T-helper 17 cell (primary cell): ENCODE data around the gene GOLGA8O. TPM values are rescaled to one million over a fixed set of nuclear protein-coding genes. Genes with fewer than 3 reads are reported as not detected.
A peak's percentile ranks its signal among the peaks of the same experiment; 100 is the strongest.
"Not testable (repeated sequence)": the region's sequence is repeated elsewhere in the genome, so short reads cannot be mapped to it uniquely, and the experiment has no call there.

Source experiments
- ATAC-seq: fragments of 150-1000 bp; cut with Tn5 transposase; 2 replicates; pipeline ENCODE4 v1.10.0; 2021; ENCODE audit warnings: mild to moderate bottlenecking, moderate library complexity
- DNase-seq, 3 donors: peaks; one replicate each; pipeline versions ENCODE4 v3.0.0 to v3.0.0-alpha.2; 2020 to 2021
- H3K9me3 ChIP-seq: one replicate; pipeline ENCODE4 v1.7.0; 2013; ENCODE audit warnings: low read length, mild to moderate bottlenecking; ENCODE audit not compliant: control insufficient read depth, poor library complexity, severe bottlenecking
- H3K27ac Mint-ChIP-seq: one replicate; pipeline ENCODE4 v1.8.0; 2022; ENCODE audit warnings: mild to moderate bottlenecking, moderate library complexity, mixed read lengths
- H3K27me3 Mint-ChIP-seq: one replicate; pipeline ENCODE4 v1.8.0; 2022; ENCODE audit warnings: mixed read lengths
- H3K36me3 Mint-ChIP-seq: one replicate; pipeline ENCODE4 v1.8.0; 2022; ENCODE audit warnings: low read depth, mixed read lengths
- H3K4me1 Mint-ChIP-seq: one replicate; pipeline ENCODE4 v1.8.0; 2022; ENCODE audit warnings: mild to moderate bottlenecking, mixed read lengths
- H3K4me3 Mint-ChIP-seq: one replicate; pipeline ENCODE4 v1.8.0; 2022; ENCODE audit warnings: mild to moderate bottlenecking, moderate library complexity, mixed read lengths
- total RNA-seq, 4 donors: library from RNA in 2 of 4; stranded (reverse) in 2 of 4; gene quantifications; one replicate each; pipeline ENCODE4 v1.2.3 and lab custom pipeline; 2022 to 2026

Gene GOLGA8O, protein sequence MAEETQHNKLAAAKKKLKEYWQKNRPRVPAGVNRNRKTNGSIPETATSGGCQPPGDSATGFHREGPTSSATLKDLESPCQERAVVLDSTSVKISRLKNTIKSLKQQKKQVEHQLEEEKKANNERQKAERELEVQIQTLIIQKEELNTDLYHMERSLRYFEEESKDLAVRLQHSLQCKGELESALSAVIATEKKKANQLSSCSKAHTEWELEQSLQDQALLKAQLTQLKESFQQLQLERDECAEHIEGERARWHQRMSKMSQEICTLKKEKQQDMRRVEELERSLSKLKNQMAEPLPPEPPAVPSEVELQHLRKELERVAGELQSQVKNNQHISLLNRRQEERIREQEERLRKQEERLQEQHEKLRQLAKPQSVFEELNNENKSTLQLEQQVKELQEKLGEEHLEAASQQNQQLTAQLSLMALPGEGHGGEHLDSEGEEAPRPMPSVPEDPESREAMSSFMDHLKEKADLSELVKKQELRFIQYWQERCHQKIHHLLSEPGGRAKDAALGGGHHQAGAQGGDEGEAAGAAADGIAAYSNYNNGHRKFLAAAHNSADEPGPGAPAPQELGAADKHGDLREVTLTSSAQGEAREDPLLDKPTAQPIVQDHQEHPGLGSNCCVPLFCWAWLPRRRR
- total RNA-seq (1 to 10 TPM in 1 of 2 donors, under 1 TPM in 1; 0.47 to 2.3 TPM), total RNA-seq (lab: John Stamatoyannopoulos, UW) (0 reads per million in 2 donors)

DNA sequence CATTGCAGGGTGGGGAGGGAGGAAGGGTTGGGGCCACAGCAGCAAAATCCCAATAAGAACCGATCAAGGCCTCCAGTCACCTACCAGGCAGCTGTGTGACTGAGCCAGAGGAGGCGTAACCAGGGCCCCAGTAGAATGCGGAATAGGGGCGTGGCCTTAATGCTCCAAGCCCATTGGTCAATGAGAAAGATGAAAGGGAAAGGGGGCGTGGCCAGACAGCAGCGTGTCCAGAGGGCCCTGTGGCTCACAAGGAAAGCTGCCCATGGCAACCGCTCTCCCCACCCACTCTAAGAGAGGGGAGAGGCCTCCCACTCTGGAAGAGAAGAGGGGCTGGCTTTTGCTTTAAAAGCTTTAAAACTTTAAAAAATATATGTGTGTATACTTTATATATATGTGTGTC is at the start of gene GOLGA8O:
Gene GOLGA8O (minus strand): TSS at position 101 of the 400 bp plus-strand sequence. CDS start 98 bp downstream, at position 3.
- H3K27ac Mint-ChIP-seq, H3K4me3 Mint-ChIP-seq, DNase-seq, H3K36me3 Mint-ChIP-seq, ATAC-seq, H3K9me3 ChIP-seq, H3K4me1 Mint-ChIP-seq, H3K27me3 Mint-ChIP-seq: not testable (repeated sequence)

DNA sequence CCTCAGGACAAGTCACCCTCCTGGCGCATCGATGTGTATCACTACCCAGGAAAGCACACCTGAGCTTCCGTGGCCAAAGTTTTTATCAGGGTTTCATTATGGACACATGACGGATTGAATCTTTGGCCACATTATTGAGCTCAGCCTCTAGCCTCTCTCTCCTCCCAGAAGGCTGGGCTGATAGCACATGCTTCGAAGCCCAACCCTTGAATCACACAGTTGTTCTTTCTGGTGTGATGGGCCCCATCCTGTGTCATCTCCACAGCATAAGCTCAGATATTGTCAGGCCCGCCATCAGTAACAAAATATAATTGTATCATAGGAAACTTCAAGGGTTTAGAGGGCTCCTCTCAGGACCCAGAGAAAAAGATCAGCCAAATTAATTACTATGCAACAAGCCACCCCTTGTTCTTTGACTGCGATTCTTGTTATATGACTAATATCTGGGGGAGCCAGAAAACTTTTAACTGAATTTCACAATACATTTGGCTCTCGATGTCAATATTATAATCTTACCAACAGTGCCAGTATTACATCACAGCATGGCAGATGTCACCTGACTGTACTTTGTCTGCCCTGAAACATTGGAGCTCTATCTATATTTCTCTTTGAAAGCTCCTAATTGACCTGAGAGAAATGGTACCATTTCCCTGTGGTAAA is 48.8 kb upstream of the GOLGA8O start:
- not testable (repeated sequence) for ATAC-seq, H3K27me3 Mint-ChIP-seq, DNase-seq, H3K9me3 ChIP-seq, H3K36me3 Mint-ChIP-seq, H3K27ac Mint-ChIP-seq, H3K4me1 Mint-ChIP-seq, H3K4me3 Mint-ChIP-seq

DNA sequence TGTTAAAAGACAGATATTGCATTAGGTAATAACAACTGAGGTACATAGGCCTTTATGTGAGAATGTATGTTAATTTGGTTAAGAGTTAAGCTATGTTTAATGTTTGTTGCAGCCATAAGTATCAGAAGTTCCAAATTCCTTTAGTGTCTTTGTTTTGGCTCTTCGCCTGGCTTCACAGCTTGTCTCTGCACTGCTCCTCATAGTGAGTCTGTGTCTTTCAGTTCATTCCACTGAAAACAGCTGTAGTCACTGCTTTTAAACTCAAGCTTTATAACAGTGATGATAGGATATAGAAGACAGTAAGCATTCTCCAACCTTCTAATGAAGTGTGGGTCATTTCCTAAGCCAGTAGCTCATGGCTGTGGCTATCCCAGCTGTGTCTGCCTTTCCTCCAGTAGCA is 47.5 kb upstream of the GOLGA8O start:
- not testable (repeated sequence) for ATAC-seq, H3K4me1 Mint-ChIP-seq

DNA sequence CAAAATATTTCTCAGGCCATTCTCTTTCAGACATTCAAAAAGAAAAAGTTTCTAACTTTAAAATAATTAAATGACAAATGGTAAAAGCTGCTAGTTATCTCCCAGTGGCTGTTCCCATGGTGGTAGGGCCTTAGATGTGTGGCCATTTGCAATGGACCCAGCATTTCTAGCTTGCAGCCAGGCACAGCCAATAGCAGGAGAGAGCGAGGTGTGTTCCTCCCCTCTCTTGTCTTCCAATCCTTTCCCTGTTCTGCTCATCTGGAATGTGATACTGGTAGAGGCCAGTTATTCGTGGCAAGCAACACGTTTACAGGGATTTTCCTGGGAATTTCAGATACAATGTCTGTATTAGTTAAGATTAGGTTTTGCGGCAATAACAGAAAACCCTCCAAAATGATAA is 37.3 kb upstream of the GOLGA8O start:
- H3K4me1 Mint-ChIP-seq, ATAC-seq, H3K27me3 Mint-ChIP-seq, DNase-seq, H3K4me3 Mint-ChIP-seq, H3K9me3 ChIP-seq, H3K36me3 Mint-ChIP-seq, H3K27ac Mint-ChIP-seq: not testable (repeated sequence)

More for the DNA sequence above, 47.5 kb upstream of the GOLGA8O start:
- not testable (repeated sequence) for H3K27ac Mint-ChIP-seq, DNase-seq, H3K27me3 Mint-ChIP-seq, H3K9me3 ChIP-seq, H3K36me3 Mint-ChIP-seq, H3K4me3 Mint-ChIP-seq

DNA sequence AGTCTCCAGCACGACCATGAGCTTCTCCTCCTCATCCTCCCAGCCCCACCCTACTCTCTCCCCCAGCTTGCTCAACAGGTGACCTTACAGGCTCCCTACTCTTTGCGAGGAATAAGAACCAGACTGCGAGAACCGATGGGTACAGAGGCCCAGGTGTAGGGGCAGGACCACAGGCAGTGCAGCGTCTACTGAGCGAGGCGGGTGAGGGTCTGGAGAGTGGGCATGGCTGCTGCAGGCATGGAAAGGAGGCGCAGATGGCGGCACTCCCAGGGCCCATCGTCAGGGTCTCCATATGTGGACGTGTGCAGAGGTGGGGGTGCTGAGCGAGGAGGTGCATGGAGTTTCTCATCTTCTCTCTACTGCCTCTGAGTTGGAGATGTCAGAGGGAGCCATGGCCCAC is 31.0 kb upstream of the GOLGA8O start:
- not testable (repeated sequence) for H3K27ac Mint-ChIP-seq, H3K4me1 Mint-ChIP-seq

DNA sequence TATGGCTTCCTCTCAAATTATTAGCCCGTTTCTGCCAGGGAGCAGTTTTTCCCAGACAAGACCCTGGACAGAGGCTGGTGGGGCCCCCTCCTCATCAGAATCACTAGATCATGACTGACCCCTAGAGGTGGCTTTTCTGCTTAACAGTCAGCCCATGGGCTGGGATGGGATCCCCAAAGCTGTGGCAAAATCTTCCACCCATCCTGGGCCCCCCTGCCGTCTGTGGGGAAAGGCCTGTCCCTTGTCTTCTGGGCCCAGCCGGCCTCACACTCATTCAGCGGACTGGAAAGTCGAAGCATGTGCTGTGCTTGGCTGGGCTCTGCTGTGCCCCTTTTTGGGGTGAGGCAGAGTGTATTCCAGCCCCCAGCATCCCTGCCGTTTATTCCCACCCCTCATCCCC is 27.9 kb upstream of the GOLGA8O start:
- not testable (repeated sequence) for H3K4me3 Mint-ChIP-seq, H3K27ac Mint-ChIP-seq, DNase-seq, H3K4me1 Mint-ChIP-seq, ATAC-seq, H3K27me3 Mint-ChIP-seq, H3K36me3 Mint-ChIP-seq, H3K9me3 ChIP-seq

More for the DNA sequence above, 31.0 kb upstream of the GOLGA8O start:
- not testable (repeated sequence) for H3K4me3 Mint-ChIP-seq, H3K36me3 Mint-ChIP-seq, ATAC-seq, DNase-seq, H3K9me3 ChIP-seq, H3K27me3 Mint-ChIP-seq

DNA sequence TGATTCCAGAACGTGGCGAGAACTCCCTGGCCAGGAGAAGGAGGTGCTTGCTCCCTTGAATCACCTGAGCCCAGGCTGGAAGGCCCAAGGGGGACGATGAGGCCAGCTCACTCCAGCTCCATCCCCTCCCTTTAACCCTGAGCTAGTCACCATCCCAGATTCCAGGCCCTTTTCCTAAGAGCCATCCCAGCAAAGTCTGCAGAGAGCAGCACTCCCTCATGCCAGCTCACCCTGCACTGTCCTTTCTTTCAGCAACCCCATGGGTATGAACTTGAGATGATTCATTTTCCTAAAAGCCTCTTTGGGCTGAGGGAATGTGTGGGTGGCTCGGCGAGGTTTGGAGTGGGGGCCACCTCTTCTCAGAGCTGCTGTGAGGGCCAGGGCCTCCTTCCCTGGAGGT is 26.2 kb upstream of the GOLGA8O start:
- not testable (repeated sequence) for ATAC-seq, H3K9me3 ChIP-seq, H3K4me1 Mint-ChIP-seq, H3K27ac Mint-ChIP-seq, H3K36me3 Mint-ChIP-seq, H3K4me3 Mint-ChIP-seq, DNase-seq, H3K27me3 Mint-ChIP-seq

DNA sequence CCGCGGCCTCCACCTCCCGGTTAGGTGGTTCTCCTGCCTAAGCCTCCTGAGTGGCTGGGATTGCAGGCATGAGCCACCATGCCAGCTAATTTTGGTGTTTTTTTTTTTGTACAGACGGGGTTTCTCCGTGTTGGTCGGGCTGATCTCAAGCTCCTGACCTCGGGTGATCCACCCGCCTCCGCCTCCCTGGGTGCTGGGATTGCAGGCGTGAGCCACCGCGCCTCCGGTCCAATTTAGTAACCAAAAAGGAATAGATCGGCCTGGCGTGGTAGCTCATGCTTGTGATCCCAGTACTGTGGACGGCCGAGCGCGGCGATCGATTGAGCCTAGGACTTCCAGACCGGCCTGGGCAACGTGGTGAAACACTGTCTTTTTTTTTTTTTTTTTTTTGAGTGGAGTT is 12.6 kb upstream of the GOLGA8O start:
- ATAC-seq, DNase-seq, H3K4me3 Mint-ChIP-seq, H3K9me3 ChIP-seq, H3K4me1 Mint-ChIP-seq, H3K27ac Mint-ChIP-seq, H3K27me3 Mint-ChIP-seq, H3K36me3 Mint-ChIP-seq: not testable (repeated sequence)

DNA sequence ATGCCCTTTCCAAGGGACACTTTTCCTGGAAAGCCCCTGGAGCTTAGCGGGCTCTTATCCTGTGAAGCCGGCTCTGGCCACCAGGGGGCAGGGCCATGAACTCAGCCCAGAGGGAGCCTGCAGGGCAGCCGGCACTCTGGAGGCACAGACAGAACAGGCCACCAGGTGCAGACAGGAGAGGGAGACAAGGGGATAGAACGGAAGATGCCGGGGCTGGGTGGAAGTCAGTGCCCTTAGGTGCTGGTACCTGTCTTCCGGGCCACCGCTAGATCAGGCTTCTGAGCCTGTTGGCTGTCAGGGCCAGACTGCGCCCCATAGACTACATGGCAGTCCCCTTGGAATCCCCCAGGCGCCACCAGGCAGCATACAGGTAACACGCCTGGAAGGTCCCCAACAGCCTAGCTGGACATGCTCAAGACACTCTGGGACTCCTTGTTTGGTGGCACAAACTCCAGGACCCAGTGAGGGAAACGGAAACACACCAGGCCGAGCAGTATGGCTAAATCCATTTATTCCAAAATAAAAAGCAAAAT is 14.9 kb downstream of the GOLGA8O start:
- not testable (repeated sequence) for H3K9me3 ChIP-seq, H3K36me3 Mint-ChIP-seq, H3K4me1 Mint-ChIP-seq, H3K27me3 Mint-ChIP-seq, H3K4me3 Mint-ChIP-seq, H3K27ac Mint-ChIP-seq, DNase-seq
- ATAC-seq = peak; percentile 65

DNA sequence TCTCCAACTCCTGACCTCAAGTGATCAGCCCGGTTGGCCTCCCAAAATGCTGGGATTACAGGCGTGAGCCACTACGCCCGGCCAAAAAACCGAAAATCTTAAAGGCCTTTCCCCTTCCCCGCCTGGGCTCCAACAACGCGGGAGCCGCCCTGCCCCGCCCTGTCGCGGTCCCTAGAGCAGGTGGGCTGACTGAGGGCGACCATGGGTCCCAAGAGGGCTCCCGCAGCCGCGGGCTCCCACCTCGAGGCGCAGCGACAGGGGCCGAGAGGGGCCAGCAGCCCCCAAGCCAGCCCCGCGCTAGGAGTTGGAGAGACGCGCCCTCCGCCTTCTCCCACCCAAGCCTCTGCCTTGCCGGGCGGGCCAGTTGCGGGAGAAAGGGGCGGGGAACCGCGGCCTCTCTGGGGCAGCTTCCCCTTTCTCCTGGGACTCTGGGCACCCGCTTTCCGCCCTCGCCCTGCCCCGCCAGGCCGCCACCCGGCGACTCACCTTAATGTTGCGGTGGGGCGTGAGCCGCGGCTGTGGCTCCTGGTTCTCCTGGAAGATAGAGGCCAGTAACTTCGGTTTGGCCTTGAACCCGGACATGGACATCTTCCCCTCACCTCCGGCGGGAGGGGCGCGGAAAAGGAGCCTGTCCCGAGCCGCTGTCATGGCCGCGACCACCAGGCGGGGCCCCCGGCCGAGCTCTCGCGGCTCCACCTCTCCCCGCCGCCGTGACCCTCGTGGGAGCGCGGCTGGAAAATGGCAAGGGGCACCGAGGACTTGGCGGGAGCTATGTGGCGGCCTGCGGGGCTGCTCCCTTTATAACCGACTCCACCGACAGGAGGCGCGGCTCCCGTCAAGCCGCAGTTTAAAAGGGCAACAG is 21.1 kb downstream of the GOLGA8O start:
- not testable (repeated sequence) for DNase-seq, H3K9me3 ChIP-seq, H3K27me3 Mint-ChIP-seq, H3K36me3 Mint-ChIP-seq, H3K27ac Mint-ChIP-seq, H3K4me3 Mint-ChIP-seq, H3K4me1 Mint-ChIP-seq
- ATAC-seq = peak; percentile 68

DNA sequence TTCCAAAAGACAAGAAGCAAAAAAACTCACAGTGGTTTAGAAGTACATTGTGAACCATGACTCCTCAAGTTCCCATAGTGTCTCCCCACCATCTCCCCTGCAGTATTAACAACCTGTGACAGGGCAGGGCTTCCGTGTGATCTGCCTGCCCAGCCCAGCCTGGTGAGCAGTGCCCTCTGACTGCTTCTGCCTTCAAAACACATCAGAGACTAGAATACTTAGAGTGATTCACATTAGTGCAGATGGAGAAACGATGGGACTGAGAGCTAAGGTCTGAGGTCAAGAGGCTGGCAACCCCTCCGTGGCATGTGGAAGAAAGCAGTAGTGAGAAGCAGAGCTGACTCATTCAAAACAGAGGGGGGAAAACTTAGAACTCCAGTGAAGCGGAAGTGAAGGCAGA is 27.8 kb downstream of the GOLGA8O start:
- H3K27ac Mint-ChIP-seq, H3K4me3 Mint-ChIP-seq, H3K36me3 Mint-ChIP-seq, H3K9me3 ChIP-seq, H3K27me3 Mint-ChIP-seq, DNase-seq, H3K4me1 Mint-ChIP-seq, ATAC-seq: not testable (repeated sequence)

DNA sequence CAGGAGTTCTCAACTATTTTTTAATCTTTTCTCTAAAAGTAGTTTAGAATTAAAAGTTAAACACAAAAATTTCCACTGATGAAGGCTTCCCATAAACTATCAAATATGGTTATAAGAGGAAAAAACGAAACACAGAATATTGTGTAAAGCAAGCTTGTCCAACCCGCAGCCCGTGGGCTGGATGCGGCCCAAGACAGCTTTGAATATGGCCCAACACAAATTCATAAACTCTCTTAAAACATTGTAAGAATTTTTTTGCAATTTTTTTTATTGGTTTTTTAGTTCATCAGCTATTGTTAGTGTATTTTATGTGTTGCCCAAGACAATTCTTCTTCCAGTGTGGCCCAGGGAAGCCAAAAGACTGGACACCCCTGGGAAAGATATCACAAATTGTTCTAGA is 28.9 kb downstream of the GOLGA8O start:
- H3K4me3 Mint-ChIP-seq, H3K36me3 Mint-ChIP-seq, DNase-seq, H3K4me1 Mint-ChIP-seq, H3K27me3 Mint-ChIP-seq, ATAC-seq, H3K27ac Mint-ChIP-seq, H3K9me3 ChIP-seq: not testable (repeated sequence)
